Neuronal stem cell (in vitro differentiated cells): ENCODE measurements around the gene HHEX.

Experiments used
- DNase-seq: peaks from one replicate; pipeline ENCODE4 v3.0.0-alpha.2; 2013; ENCODE audit warnings: low spot score
- H2AFZ ChIP-seq: one replicate; pipeline ENCODE4 v1.6.1; 2013; ENCODE audit warnings: mild to moderate bottlenecking, low read length, inconsistent platforms
- H2AK5ac ChIP-seq: 2 replicates; pipeline ENCODE4 v1.6.1; 2013; ENCODE audit warnings: low read depth, mild to moderate bottlenecking, inconsistent platforms, low read length, moderate library complexity, mixed read lengths
- H2BK120ac ChIP-seq: 2 replicates; pipeline ENCODE4 v1.6.1; 2013; ENCODE audit warnings: low read depth, mild to moderate bottlenecking, inconsistent platforms, low read length, moderate library complexity, mixed read lengths
- H2BK12ac ChIP-seq: one replicate; pipeline ENCODE4 v1.6.1; 2013; ENCODE audit warnings: low read length, inconsistent platforms
- H2BK15ac ChIP-seq: 2 replicates; pipeline ENCODE4 v1.6.1; 2013; ENCODE audit warnings: mild to moderate bottlenecking, low read length, inconsistent platforms, mixed read lengths
- H2BK5ac ChIP-seq: one replicate; pipeline ENCODE4 v1.6.1; 2013; ENCODE audit warnings: inconsistent platforms, mild to moderate bottlenecking, low read length, moderate library complexity
- H3K14ac ChIP-seq: one replicate; pipeline ENCODE4 v1.6.1; 2013; ENCODE audit warnings: low read length, inconsistent platforms
- H3K18ac ChIP-seq: 2 replicates; pipeline ENCODE4 v1.6.1; 2013; ENCODE audit warnings: low read length, inconsistent platforms
- H3K23ac ChIP-seq: 2 replicates; pipeline ENCODE4 v1.6.1; 2013; ENCODE audit warnings: low read depth, mild to moderate bottlenecking, mixed read lengths, low read length, inconsistent platforms; ENCODE audit not compliant: poor library complexity
- H3K27ac ChIP-seq: replicated peaks from 3 replicates; pipeline ENCODE4 v1.5.1; 2013; ENCODE audit warnings: low read length, inconsistent platforms
- H3K27me3 ChIP-seq, 3 experiments: 2 replicates each; pipeline ENCODE4 v1.6.1; 2013; ENCODE audit warnings: low read length in 3 of 3, mild to moderate bottlenecking in 2 of 3, inconsistent platforms in 1 of 3, low read depth in 1 of 3, mixed read lengths in 1 of 3, moderate library complexity in 1 of 3; ENCODE audit not compliant: control insufficient read depth in 3 of 3, insufficient read depth in 3 of 3
- H3K36me3 ChIP-seq, 2 donors: replicated peaks in 1 of 2; 2 replicates each; pipeline ENCODE4 v1.6.1; 2013; ENCODE audit warnings: low read length in 2 of 2; ENCODE audit not compliant: control insufficient read depth in 2 of 2, insufficient read depth in 2 of 2
- H3K4ac ChIP-seq: 2 replicates; pipeline ENCODE4 v1.6.1; 2013; ENCODE audit warnings: inconsistent platforms, mild to moderate bottlenecking, low read length, moderate library complexity
- H3K4me1 ChIP-seq, 2 donors: 1 replicate in 1 of 2; 2 replicates in 1 of 2; pipeline ENCODE4 v1.6.1; 2013; ENCODE audit warnings: low read length in 2 of 2, low read depth in 1 of 2; ENCODE audit not compliant: control insufficient read depth in 2 of 2, insufficient read depth in 1 of 2
- H3K4me2 ChIP-seq: one replicate; pipeline ENCODE4 v1.6.1; 2013; ENCODE audit warnings: mild to moderate bottlenecking, low read length, inconsistent platforms; ENCODE audit not compliant: insufficient read depth, poor library complexity, severe bottlenecking
- H3K4me3 ChIP-seq, 2 donors: 2 replicates each; pipeline ENCODE4 v1.5.1; 2013; ENCODE audit warnings: low read length in 2 of 2, mild to moderate bottlenecking in 2 of 2, inconsistent platforms in 1 of 2, moderate library complexity in 1 of 2
- H3K79me1 ChIP-seq: one replicate; pipeline ENCODE4 v1.6.1; 2013; ENCODE audit warnings: low read depth, mild to moderate bottlenecking, inconsistent platforms, low read length, moderate library complexity
- H3K9ac ChIP-seq: one replicate; pipeline ENCODE4 v1.6.1; 2013; ENCODE audit warnings: mild to moderate bottlenecking, low read depth, low read length, inconsistent platforms; ENCODE audit not compliant: poor library complexity
- H3K9me3 ChIP-seq, 2 donors: replicated peaks in 1 of 2; 2 replicates each; pipeline versions ENCODE3 to v1.6.1; 2013; ENCODE audit warnings: low read length in 2 of 2, mild to moderate bottlenecking in 2 of 2, inconsistent platforms in 1 of 2, low read depth in 1 of 2, mixed read lengths in 1 of 2, moderate library complexity in 1 of 2; ENCODE audit not compliant: control insufficient read depth in 2 of 2, insufficient read depth in 1 of 2
- H4K8ac ChIP-seq: one replicate; pipeline ENCODE4 v1.6.1; 2013; ENCODE audit warnings: low read depth, mild to moderate bottlenecking, inconsistent platforms, low read length, moderate library complexity
- H4K91ac ChIP-seq: one replicate; pipeline ENCODE4 v1.6.1; 2013; ENCODE audit warnings: low read length, low read depth, mild to moderate bottlenecking, inconsistent platforms; ENCODE audit not compliant: poor library complexity
- WGBS, 2 donors: extraction: QIAGEN DNeasy Blood & Tissue Kit; methylation state at CpG; one replicate each; pipeline ENCODE4 v1.1.7; 2013; ENCODE audit warnings: missing lambda C conversion rate in 2 of 2, mixed read lengths in 1 of 2; ENCODE audit not compliant: insufficient read length in 2 of 2, insufficient replicate concordance in 1 of 2; ENCODE audit errors: extremely low coverage in 2 of 2; 5-methylcytosine and 5-hydroxymethylcytosine counted together

The HHEX gene

DNA sequence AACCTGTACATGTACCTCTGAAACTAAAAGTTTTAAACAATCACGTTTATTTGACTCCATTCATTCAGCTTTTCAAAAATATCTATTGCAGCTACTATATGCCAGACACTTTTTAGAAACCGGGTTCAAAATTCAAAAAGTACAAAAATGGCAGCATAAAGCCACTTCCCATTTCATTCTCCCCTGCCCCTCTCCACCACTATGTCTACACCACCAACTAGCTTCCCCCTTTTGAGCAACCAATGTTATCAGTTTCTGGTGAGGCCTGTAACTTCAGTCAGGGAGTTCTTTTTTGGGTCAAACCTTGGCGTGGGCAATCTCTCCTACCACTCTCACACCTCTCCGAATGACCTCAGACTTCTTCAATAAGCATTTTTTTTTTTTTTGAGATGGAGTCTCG is 11.5 kb upstream of the HHEX start:
- Histone ChIP-seq H3K27ac (no peak overlapping the region), H3K9me3 (no peaks in the 10 kb centered on the region), H2BK12ac (no peak overlapping the region), H2BK15ac (no peak overlapping the region), H2AFZ (no peak overlapping the region), H2AK5ac (no peak overlapping the region), H3K23ac (no peak overlapping the region), H3K9ac (no peak overlapping the region), H3K4ac (no peak overlapping the region), H4K91ac (no peak overlapping the region), H3K4me2 (no peak overlapping the region), H3K27me3 (peaks cover 0 to 4% (median 0%) of the 10 kb centered on the region in 3 experiments), H4K8ac (no peak overlapping the region), H3K18ac (no peak overlapping the region), H2BK5ac (no peak overlapping the region), H3K36me3 (no peaks in the 10 kb centered on the region), H3K79me1 (no peaks in the 10 kb centered on the region), H3K4me1 (no peaks in the 10 kb centered on the region), H2BK120ac (no peak overlapping the region), H3K4me3 (no peak overlapping the region), H3K14ac (no peak overlapping the region)
- no peak for DNase-seq
- no CpG with 5 or more reads among the region's 5 CpGs for WGBS, 2 donors

DNA sequence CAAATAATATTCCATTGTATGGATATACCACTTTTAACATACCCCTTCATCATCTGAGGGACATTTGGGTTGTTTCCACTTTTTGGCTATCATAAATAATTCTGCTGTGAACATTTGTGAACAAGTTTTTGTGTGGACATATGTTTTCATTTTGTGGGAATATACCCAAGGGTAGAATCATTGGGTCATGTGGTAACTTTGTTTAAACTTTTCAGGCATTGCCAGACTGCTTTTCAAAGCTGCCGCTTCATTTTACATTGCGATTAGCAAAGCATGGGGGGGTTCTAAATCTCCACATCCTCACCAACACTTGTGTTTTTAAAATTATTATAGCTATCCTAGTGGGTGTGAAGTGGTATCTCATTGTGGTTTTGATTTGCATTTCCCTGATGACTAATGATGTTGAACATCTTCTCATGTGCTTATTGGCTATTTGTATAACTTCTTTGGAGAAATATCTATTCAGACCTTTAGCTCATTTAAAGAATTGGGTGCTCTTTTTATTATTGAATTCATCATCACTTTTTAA is 8.4 kb upstream of the HHEX start:
- Histone ChIP-seq H2AFZ (no peak overlapping the region), H3K4me3 (no peak overlapping the region), H3K23ac (no peak overlapping the region), H4K91ac (no peak overlapping the region), H2AK5ac (no peak overlapping the region), H3K27ac (no peak overlapping the region), H3K27me3 (peaks cover 0 to 10% (median 0%) of the 10 kb centered on the region in 3 experiments), H3K9ac (no peak overlapping the region), H2BK12ac (no peak overlapping the region), H3K9me3 (peaks cover 2 to 5% of the 10 kb centered on the region in 2 donors), H3K4me1 (no peaks in the 10 kb centered on the region), H3K18ac (no peak overlapping the region), H4K8ac (no peak overlapping the region), H2BK15ac (no peak overlapping the region), H3K14ac (no peak overlapping the region), H3K36me3 (no peaks in the 10 kb centered on the region), H3K4ac (no peak overlapping the region), H2BK5ac (no peak overlapping the region), H3K79me1 (no peaks in the 10 kb centered on the region), H2BK120ac (no peak overlapping the region), H3K4me2 (no peak overlapping the region)
- DNase-seq, result no peak
- WGBS, 2 donors, result no CpG with 5 or more reads among the region's 2 CpGs

DNA sequence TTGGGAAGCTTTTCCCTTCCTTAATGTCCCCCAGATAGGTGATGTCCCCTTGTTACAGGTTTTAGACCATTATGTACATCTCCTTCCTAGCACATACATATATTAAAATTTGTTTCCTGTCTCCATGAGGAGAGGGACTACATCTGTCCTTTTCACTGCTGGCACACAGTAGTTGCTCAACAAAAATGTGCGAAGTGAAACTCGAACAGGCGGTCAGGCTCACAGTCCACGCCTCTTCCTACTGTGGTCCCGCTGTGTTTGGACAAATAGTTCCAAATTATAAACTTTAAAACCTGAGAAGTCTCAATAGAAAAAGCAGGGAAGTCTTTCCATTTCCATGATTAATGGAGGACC is 1.2 kb upstream of the HHEX start:
- no peak overlapping the region for H2BK5ac ChIP-seq
- peaks cover 41 to 66% (median 51%) of the 10 kb centered on the region in 3 experiments for H3K27me3 ChIP-seq
- H3K23ac ChIP-seq, result no peak overlapping the region
- H3K9me3 ChIP-seq, result peaks cover 2 to 14% of the 10 kb centered on the region in 2 donors
- no peak overlapping the region for H2BK15ac ChIP-seq
- H4K91ac ChIP-seq, result no peak overlapping the region
- peak overlapping the region; percentile 95 for H2AFZ ChIP-seq
- no peak overlapping the region for H3K4ac ChIP-seq
- no peak overlapping the region for H3K9ac ChIP-seq
- H3K4me2 ChIP-seq, result peak overlapping the region; percentile 73
- no peak overlapping the region for H3K27ac ChIP-seq
- H3K14ac ChIP-seq, result no peak overlapping the region
- H2AK5ac ChIP-seq, result no peak overlapping the region
- H4K8ac ChIP-seq, result no peak overlapping the region
- no peak for DNase-seq
- H3K4me3 ChIP-seq, result no peak overlapping the region
- no CpG with 5 or more reads among the region's 5 CpGs for WGBS, 2 donors
- peaks cover 0 to 2% of the 10 kb centered on the region in 2 donors for H3K4me1 ChIP-seq
- H3K18ac ChIP-seq, result peak overlapping the region; percentile 64
- no peaks in the 10 kb centered on the region for H3K36me3 ChIP-seq
- peaks cover 1% of the 10 kb centered on the region for H3K79me1 ChIP-seq
- no peak overlapping the region for H2BK12ac ChIP-seq
- no peak overlapping the region for H2BK120ac ChIP-seq

DNA sequence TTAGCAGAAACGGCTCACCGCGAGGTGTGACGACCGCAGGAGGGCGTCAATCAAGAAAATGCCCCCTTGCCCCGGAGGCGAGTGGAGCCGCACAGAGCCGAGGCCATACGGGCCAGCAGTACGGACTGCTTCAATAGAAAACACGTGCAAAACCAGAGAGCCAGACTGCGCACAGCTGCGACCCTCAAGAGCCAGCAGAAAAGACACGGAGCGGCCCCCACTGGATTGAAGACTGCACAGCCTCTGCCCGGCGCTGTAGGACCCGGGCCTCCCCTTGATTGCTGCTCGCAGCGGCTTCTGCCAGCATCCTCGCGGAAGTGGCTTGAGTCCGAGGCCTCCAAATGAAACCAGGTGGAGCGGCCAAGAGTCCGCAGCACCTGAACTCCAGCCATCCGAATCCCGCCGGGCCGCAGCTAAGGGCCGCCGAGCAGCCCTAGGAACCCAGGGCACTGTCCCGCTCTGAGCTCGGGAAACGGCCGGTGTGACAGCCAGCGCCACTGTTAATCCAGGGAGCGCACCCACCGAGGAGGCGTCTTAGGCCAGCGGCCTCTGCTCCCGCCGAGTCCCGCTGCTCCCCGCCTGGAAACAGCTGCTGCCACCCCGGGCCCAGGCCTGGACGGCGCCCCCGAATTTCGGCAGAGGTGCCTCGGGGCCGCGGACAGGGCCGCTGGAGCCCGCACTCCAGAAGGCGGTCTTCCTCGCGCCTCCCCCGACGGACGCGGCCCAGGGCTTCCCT is 660 bp upstream of the HHEX start:
- H3K4ac ChIP-seq, result no peak overlapping the region
- peaks cover 41 to 71% (median 51%) of the 10 kb centered on the region in 3 experiments for H3K27me3 ChIP-seq
- no peak overlapping the region for H2BK15ac ChIP-seq
- H3K4me2 ChIP-seq, result peak overlapping the region; percentile 73
- H3K27ac ChIP-seq, result no peak overlapping the region
- H3K4me3 ChIP-seq, result peak overlapping the region; percentile 21 to 73
- H3K18ac ChIP-seq, result peak overlapping the region; percentile 64
- H2AK5ac ChIP-seq, result no peak overlapping the region
- peaks cover 0 to 2% of the 10 kb centered on the region in 2 donors for H3K4me1 ChIP-seq
- peaks cover 2 to 14% of the 10 kb centered on the region in 2 donors for H3K9me3 ChIP-seq
- H3K79me1 ChIP-seq, result peaks cover 1% of the 10 kb centered on the region
- H2AFZ ChIP-seq, result peak overlapping the region; percentile 95
- no peak overlapping the region for H4K8ac ChIP-seq
- no peak overlapping the region for H3K9ac ChIP-seq
- H2BK5ac ChIP-seq, result no peak overlapping the region
- DNase-seq, result peak; percentile 29
- no peaks in the 10 kb centered on the region for H3K36me3 ChIP-seq
- no peak overlapping the region for H2BK120ac ChIP-seq
- no CpG with 5 or more reads among the region's 63 CpGs for WGBS, 2 donors
- no peak overlapping the region for H2BK12ac ChIP-seq
- no peak overlapping the region for H3K14ac ChIP-seq
- peak overlapping the region; percentile 96 for H3K23ac ChIP-seq
- H4K91ac ChIP-seq, result no peak overlapping the region
